Measurements from ENCODE around the gene TRAP1.
A peak's percentile ranks its signal among the peaks of the same experiment; 100 is the strongest.
"Not testable (repeated sequence)": the region's sequence is repeated elsewhere in the genome, so short reads cannot be mapped to it uniquely, and the experiment has no call there.

TRAP1 gene

DNA sequence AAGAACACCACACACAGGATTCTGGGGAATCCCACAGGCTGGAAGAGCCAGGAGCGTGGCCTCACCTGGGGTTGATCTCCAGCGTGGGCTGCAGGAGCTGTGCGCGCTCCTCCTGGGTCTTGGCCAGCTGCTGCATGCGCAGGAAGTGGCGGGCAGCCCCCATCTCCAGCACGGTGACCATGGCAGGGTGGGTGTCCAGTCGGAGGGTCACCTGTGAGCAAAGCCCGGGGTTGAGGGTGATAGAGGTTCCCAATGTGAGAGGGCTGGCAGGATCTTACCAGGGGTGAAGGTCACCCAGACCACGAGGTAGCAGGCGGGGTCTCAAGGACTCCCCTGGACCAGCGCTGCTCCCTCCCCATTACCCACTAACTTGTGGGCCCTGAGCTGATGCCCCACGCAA is 55.4 kb downstream of the TRAP1 start:
- peaks cover 96% of the 10 kb centered on the region for H3K36me3 ChIP-seq (ENCODE audit: insufficient read depth, low read length)
- TF ChIP-seq POLR2AphosphoS5 (IDR thresholded peaks at IDR 0.05; ENCODE audit: borderline replicate concordance, low read depth, low read length) (0 out of 2 replicates have a peak, but pooled peaks have one; percentile 15), EZH2 (IDR thresholded peaks at IDR 0.05) (no peak), FOXP2 (optimal IDR thresholded peaks at IDR 0.05; ENCODE audit: control extremely low read depth, extremely low read length, insufficient read depth) (no peak)

DNA sequence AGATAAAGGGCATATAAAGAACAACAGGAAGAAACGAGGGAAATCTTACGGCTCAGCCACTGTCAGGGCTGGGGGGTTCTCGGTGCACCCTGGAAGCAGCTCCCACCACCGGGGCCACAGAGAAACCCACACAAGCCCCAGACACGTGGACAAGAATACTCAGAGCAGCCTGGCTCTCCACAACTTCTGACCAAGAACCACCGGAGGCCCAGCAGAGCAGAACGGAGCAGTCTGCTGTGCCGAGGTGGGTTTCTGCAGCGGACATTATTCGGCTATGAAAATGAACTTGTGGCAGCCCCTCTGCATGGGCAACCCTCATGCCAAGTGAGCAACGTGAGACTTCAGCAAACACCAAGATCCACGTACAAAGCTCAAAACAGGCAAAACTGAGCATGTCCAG is 56.0 kb downstream of the TRAP1 start:
- Histone ChIP-seq H3K27ac (peak overlapping the region; percentile 46; the same call in 1 of the 2 replicates), H3K9ac (ENCODE audit: insufficient read length) (no peak overlapping the region), H3K4me3 (no peak overlapping the region), H3K36me3 (ENCODE audit: insufficient read depth, low read length) (peaks cover 95% of the 10 kb centered on the region), H3K9me3 (ENCODE audit: low read depth, low read length) (no peaks in the 10 kb centered on the region)
- TF ChIP-seq FOXP2 (optimal IDR thresholded peaks at IDR 0.05; ENCODE audit: control extremely low read depth, extremely low read length, insufficient read depth): no peak
- no peak for TF ChIP-seq POLR2AphosphoS5 (IDR thresholded peaks at IDR 0.05; ENCODE audit: borderline replicate concordance, low read depth, low read length)
- TF ChIP-seq EZH2 (IDR thresholded peaks at IDR 0.05): no peak
- no peak for DNase-seq (ENCODE audit: low read depth, low spot score)

More for the DNA sequence above, 55.4 kb downstream of the TRAP1 start:
- H3K4me3 ChIP-seq: no peak overlapping the region
- no peak for DNase-seq (ENCODE audit: low read depth, low spot score)
- no peak overlapping the region for H3K27ac ChIP-seq
- no peak overlapping the region for H3K9ac ChIP-seq (ENCODE audit: insufficient read length)
- no peaks in the 10 kb centered on the region for H3K9me3 ChIP-seq (ENCODE audit: low read depth, low read length)

GRCh38 chr16:3659251-3659650 is 58.1 kb downstream of the TRAP1 start:
- DNase-seq (ENCODE audit: low read depth, low spot score): no peak
- Histone ChIP-seq H3K9me3 (ENCODE audit: low read depth, low read length) (no peaks in the 10 kb centered on the region), H3K27ac (peak overlapping the region; percentile 26; the same call in 1 of the 2 replicates), H3K9ac (ENCODE audit: insufficient read length) (no peak overlapping the region), H3K36me3 (ENCODE audit: insufficient read depth, low read length) (peaks cover 89% of the 10 kb centered on the region), H3K4me3 (no peak overlapping the region)
- TF ChIP-seq POLR2AphosphoS5 (IDR thresholded peaks at IDR 0.05; ENCODE audit: borderline replicate concordance, low read depth, low read length) (no peak), EZH2 (IDR thresholded peaks at IDR 0.05) (no peak), FOXP2 (optimal IDR thresholded peaks at IDR 0.05; ENCODE audit: control extremely low read depth, extremely low read length, insufficient read depth) (no peak)

DNA sequence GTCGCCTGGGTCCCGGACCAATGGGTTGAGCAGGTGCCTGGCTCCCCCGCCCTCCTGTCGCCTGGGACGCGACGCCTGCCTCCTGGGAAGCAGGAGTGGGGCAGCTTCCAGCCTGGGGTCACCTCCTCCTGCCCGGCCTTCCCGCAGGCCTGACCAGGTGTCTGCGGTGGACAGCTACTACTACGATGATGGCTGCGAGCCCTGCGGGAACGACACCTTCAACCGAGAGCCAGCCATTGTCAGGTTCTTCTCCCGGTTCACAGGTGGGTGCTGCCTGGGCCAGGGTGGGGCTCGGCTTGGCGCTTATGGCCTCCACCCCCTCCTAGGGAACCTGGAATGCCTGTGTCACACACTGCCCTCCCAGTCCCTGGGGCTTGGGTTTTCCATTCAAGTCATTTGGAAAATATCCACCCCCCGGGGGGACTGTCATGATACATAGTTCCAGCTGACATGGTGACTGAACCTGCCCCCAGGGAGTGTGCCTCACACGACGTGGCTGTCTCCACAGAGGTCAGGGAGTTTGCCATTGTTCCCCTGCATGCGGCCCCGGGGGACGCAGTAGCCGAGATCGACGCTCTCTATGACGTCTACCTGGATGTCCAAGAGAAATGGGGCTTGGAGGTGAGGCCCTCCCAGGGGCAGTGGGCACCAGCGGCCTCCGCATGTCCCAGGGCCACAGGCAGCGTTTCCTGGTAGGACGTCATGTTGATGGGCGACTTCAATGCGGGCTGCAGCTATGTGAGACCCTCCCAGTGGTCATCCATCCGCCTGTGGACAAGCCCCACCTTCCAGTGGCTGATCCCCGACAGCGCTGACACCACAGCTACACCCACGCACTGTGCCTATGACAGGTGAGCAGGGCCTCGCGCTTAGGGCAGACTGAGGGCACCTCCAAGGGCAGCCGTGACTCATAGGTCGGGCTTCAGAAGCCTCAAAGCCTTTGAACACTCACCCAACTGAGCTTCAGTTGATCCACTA is 60.5 kb downstream of the TRAP1 start:
- DNase-seq (ENCODE audit: low read depth, low spot score): no peak
- Histone ChIP-seq H3K9ac (ENCODE audit: insufficient read length) (no peak overlapping the region), H3K9me3 (ENCODE audit: low read depth, low read length) (no peaks in the 10 kb centered on the region), H3K36me3 (ENCODE audit: insufficient read depth, low read length) (peaks cover 73% of the 10 kb centered on the region), H3K27ac (no peak overlapping the region), H3K4me3 (no peak overlapping the region)
- TF ChIP-seq EZH2 (IDR thresholded peaks at IDR 0.05): no peak
- TF ChIP-seq FOXP2 (optimal IDR thresholded peaks at IDR 0.05; ENCODE audit: control extremely low read depth, extremely low read length, insufficient read depth): no peak

GRCh38 chr16:3656160-3656490 is 61.2 kb downstream of the TRAP1 start:
- not testable (repeated sequence) for H3K27ac ChIP-seq; H3K9me3 ChIP-seq (ENCODE audit: low read depth, low read length); H3K4me3 ChIP-seq; H3K9ac ChIP-seq (ENCODE audit: insufficient read length); DNase-seq (ENCODE audit: low read depth, low spot score)
- H3K36me3 ChIP-seq (ENCODE audit: insufficient read depth, low read length): peaks cover 68% of the 10 kb centered on the region

GRCh38 chr16:3655396-3656159 is 61.7 kb downstream of the TRAP1 start:
- no peak for TF ChIP-seq POLR2AphosphoS5 (IDR thresholded peaks at IDR 0.05; ENCODE audit: borderline replicate concordance, low read depth, low read length)
- TF ChIP-seq FOXP2 (optimal IDR thresholded peaks at IDR 0.05; ENCODE audit: control extremely low read depth, extremely low read length, insufficient read depth): no peak
- no peak for TF ChIP-seq EZH2 (IDR thresholded peaks at IDR 0.05)
- DNase-seq (ENCODE audit: low read depth, low spot score): no peak
- Histone ChIP-seq H3K4me3 (no peak overlapping the region), H3K9me3 (ENCODE audit: low read depth, low read length) (no peaks in the 10 kb centered on the region), H3K27ac (no peak overlapping the region), H3K36me3 (ENCODE audit: insufficient read depth, low read length) (peaks cover 62% of the 10 kb centered on the region), H3K9ac (ENCODE audit: insufficient read length) (no peak overlapping the region)

DNA sequence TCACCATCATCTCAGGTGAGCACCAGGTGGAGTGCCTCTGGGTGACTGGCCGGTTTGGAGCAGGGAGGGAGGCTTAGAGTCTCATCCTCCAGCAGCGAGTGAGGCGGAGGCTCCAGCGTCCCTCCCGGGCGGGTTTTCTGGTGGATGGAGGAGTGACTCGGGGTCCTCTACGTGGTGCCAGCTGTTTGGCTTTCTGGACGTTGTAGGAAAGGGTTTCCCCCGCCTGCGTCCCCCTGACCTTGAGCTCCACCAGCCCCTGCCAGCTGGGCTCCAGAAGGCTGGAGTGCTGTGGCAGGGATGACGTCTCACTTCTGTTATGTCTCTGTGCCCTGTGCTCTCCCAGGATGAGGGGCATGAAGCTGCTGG is 62.3 kb downstream of the TRAP1 start:
- no peak for DNase-seq (ENCODE audit: low read depth, low spot score)
- Histone ChIP-seq H3K36me3 (ENCODE audit: insufficient read depth, low read length) (peaks cover 57% of the 10 kb centered on the region), H3K9me3 (ENCODE audit: low read depth, low read length) (no peaks in the 10 kb centered on the region), H3K9ac (ENCODE audit: insufficient read length) (no peak overlapping the region), H3K27ac (no peak overlapping the region), H3K4me3 (no peak overlapping the region)
- TF ChIP-seq FOXP2 (optimal IDR thresholded peaks at IDR 0.05; ENCODE audit: control extremely low read depth, extremely low read length, insufficient read depth): no peak
- TF ChIP-seq EZH2 (IDR thresholded peaks at IDR 0.05): no peak
- TF ChIP-seq POLR2AphosphoS5 (IDR thresholded peaks at IDR 0.05; ENCODE audit: borderline replicate concordance, low read depth, low read length): no peak

DNA sequence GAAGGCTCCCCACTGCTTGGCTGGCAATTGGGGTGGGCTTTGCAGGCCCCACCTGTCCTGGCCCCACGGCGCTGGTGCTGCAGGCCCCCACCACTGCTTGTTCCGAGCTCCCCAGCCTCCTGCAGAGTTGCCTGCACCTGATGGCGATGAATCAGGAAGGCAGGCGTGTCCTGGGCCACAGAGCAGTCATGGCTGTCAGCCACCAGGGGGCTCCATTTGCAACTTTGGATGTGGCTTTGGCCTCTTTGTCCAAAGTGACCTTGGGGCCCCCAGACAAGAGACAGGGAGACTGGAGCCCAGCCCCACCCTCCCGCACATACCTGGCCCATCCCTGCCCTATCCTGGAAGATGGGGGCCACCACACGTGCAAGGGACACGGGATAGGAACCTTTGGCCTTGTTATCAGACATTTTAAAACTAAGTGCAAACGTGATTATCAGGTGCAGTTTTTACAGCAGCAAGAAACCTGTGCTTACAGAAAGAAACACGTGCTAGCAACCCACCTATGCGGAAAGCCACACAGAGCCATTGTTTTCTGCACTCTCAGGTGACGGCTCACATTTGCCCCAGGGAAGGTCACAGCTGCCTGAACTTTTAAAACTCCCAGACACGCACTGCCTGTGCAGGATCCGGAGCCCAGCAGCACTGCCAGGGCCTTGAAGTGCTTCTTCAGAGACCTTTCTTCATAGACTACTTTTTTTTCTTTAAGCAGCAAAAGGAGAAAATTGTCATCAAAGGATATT is 62.9 kb downstream of the TRAP1 start, which contains the start of gene DNASE1:
Gene DNASE1 (plus strand): TSS at position 443 of the 743 bp plus-strand sequence. CDS start 683 bp downstream, outside the sequence.
- 0 out of 2 replicates have a peak within 1 kb of the TSS, but pooled peaks have one; percentile 57 for H3K27ac ChIP-seq
- no peak for DNase-seq (ENCODE audit: low read depth, low spot score)
- no peak for TF ChIP-seq POLR2AphosphoS5 (IDR thresholded peaks at IDR 0.05; ENCODE audit: borderline replicate concordance, low read depth, low read length)
- no peak for TF ChIP-seq EZH2 (IDR thresholded peaks at IDR 0.05)
- no peak for TF ChIP-seq FOXP2 (optimal IDR thresholded peaks at IDR 0.05; ENCODE audit: control extremely low read depth, extremely low read length, insufficient read depth)
- peaks cover 51% of the 10 kb centered on the region for H3K36me3 ChIP-seq (ENCODE audit: insufficient read depth, low read length)
- H3K9me3 ChIP-seq (ENCODE audit: low read depth, low read length): no peaks in the 10 kb centered on the region
- H3K9ac ChIP-seq (ENCODE audit: insufficient read length): no peak within 1 kb of the TSS
- H3K4me3 ChIP-seq: no peak within 1 kb of the TSS
